WTC11 (cell line): ENCODE measurements around the gene GRM1. TPM values are rescaled to one million over a fixed set of nuclear protein-coding genes. Genes with fewer than 3 reads are reported as not detected.

Experiments used
- ATAC-seq: fragments of 200-7000 bp; cut with Tn5 transposase; 2 replicates; pipeline ENCODE4 v1.10.0; 2021; ENCODE audit warnings: mild to moderate bottlenecking, moderate library complexity
- CTCF ChIA-PET: fragments of 300-600 bp; sonication (Branson Sonifier 250); formaldehyde crosslinking; loops from one replicate; lab custom pipeline; 2021; ENCODE audit warnings: antibody characterized with exemption; lab: Charles Lee
- POLR2A ChIA-PET: fragments of 350-600 bp; sonication (Branson Sonifier 250); formaldehyde crosslinking; loops from one replicate; lab custom pipeline; 2021; ENCODE audit warnings: antibody characterized with exemption; lab: Charles Lee
- DNase-seq: peaks from one replicate; pipeline ENCODE4 v3.0.0; 2021; ENCODE audit warnings: low spot score
- H3K27ac Mint-ChIP-seq: 2 replicates; pipeline ENCODE4 v1.8.0; 2021; ENCODE audit warnings: mixed read lengths
- H3K27me3 Mint-ChIP-seq: 2 replicates; pipeline ENCODE4 v1.8.0; 2021; ENCODE audit warnings: low read depth, mild to moderate bottlenecking, moderate library complexity, mixed read lengths
- H3K36me3 Mint-ChIP-seq: 2 replicates; pipeline ENCODE4 v1.8.0; 2021; ENCODE audit warnings: mixed read lengths
- H3K4me1 Mint-ChIP-seq: 2 replicates; pipeline ENCODE4 v1.8.0; 2022; ENCODE audit warnings: mixed read lengths
- H3K4me3 Mint-ChIP-seq: 2 replicates; pipeline ENCODE4 v1.8.0; 2021; ENCODE audit warnings: mild to moderate bottlenecking, moderate library complexity, mixed read lengths
- H3K9me3 Mint-ChIP-seq: 2 replicates; pipeline ENCODE4 v1.8.0; 2021; ENCODE audit warnings: mixed read lengths
- FOXJ3 ChIP-seq: sonication (generic); formaldehyde crosslinking; IDR thresholded peaks from 2 replicates; pipeline ENCODE4 v1.9.0; 2021; ENCODE audit warnings: missing genetic modification reagents, mild to moderate bottlenecking, borderline replicate concordance
- FOXP1 ChIP-seq: sonication (generic); formaldehyde crosslinking; IDR thresholded peaks from 2 replicates; pipeline ENCODE4 v1.8.0; 2022; ENCODE audit warnings: missing genetic modification reagents, mild to moderate bottlenecking, moderate library complexity, borderline replicate concordance
- GABPB1 ChIP-seq: sonication (generic); formaldehyde crosslinking; IDR thresholded peaks from 2 replicates; pipeline ENCODE4 v1.8.1; 2023; ENCODE audit warnings: mild to moderate bottlenecking, missing genetic modification reagents
- KAT7 ChIP-seq: sonication (generic); formaldehyde crosslinking; IDR thresholded peaks from 2 replicates; pipeline ENCODE4 v1.8.1; 2023; ENCODE audit warnings: missing genetic modification reagents, mild to moderate bottlenecking, borderline replicate concordance
- NFATC4 ChIP-seq: fragments of 250-450 bp; sonication (Bioruptor Pico); IDR thresholded peaks from 2 replicates; pipeline ENCODE4 v1.9.0; 2021; ENCODE audit warnings: mild to moderate bottlenecking
- NFYB ChIP-seq: sonication (generic); formaldehyde crosslinking; conservative IDR thresholded peaks from 2 replicates; pipeline ENCODE4 v1.8.0; 2022; ENCODE audit warnings: low read depth, missing genetic modification reagents
- OVOL2 ChIP-seq: fragments of 250-450 bp; sonication (Bioruptor Pico); IDR thresholded peaks from 2 replicates; pipeline ENCODE4 v1.9.0; 2021; ENCODE audit warnings: mild to moderate bottlenecking, borderline replicate concordance
- PRDM15 ChIP-seq: sonication (generic); formaldehyde crosslinking; IDR thresholded peaks from 2 replicates; pipeline ENCODE4 v1.8.0; 2022; ENCODE audit warnings: missing genetic modification reagents
- RORB ChIP-seq: fragments of 250-450 bp; sonication (Bioruptor Pico); IDR thresholded peaks from 2 replicates; pipeline ENCODE4 v1.9.0; 2021; ENCODE audit warnings: mild to moderate bottlenecking
- STAT6 ChIP-seq: sonication (generic); formaldehyde crosslinking; conservative IDR thresholded peaks from 2 replicates; pipeline ENCODE4 v1.8.1; 2023; ENCODE audit warnings: mild to moderate bottlenecking, low read depth, missing genetic modification reagents, moderate library complexity
- TCF7 ChIP-seq: sonication (generic); formaldehyde crosslinking; IDR thresholded peaks from 2 replicates; pipeline ENCODE4 v1.8.0; 2022; ENCODE audit warnings: mild to moderate bottlenecking, low read depth, missing genetic modification reagents, moderate library complexity
- TEAD1 ChIP-seq: sonication (generic); formaldehyde crosslinking; IDR thresholded peaks from 2 replicates; pipeline ENCODE4 v1.8.0; 2022; ENCODE audit warnings: mild to moderate bottlenecking, missing genetic modification reagents
- USF1 ChIP-seq: sonication (generic); formaldehyde crosslinking; IDR thresholded peaks from 2 replicates; pipeline ENCODE4 v1.8.0; 2022; ENCODE audit warnings: mild to moderate bottlenecking, missing genetic modification reagents
- ZNF512 ChIP-seq: sonication (generic); formaldehyde crosslinking; IDR thresholded peaks from 2 replicates; pipeline ENCODE4 v1.8.1; 2022; ENCODE audit warnings: missing genetic modification reagents, borderline replicate concordance
- ZNF532 ChIP-seq: fragments of 250-450 bp; sonication (Bioruptor Pico); IDR thresholded peaks from 2 replicates; pipeline ENCODE4 v1.9.0; 2021; ENCODE audit warnings: mild to moderate bottlenecking, borderline replicate concordance
- total RNA-seq: library from RNA; stranded (reverse); gene quantifications from 3 replicates; pipeline ENCODE4 v1.2.3, GENCODE V29; 2021

Gene GRM1
- total RNA-seq, 1 experiment from 2014 or later: 0.46 TPM

GRCh38 chr6:146095481-146095880 lies 66.6 kb downstream of the GRM1 start (continued):
- TF ChIP-seq TCF7: no peak

- Mint-ChIP-seq H3K9me3 (peaks cover 4% of the 10 kb centered on the region; the same call in 1 of the 2 replicates), H3K4me3 (no peak overlapping the region), H3K27me3 (no peaks in the 10 kb centered on the region), H3K27ac (no peak overlapping the region), H3K36me3 (no peaks in the 10 kb centered on the region), H3K4me1 (peaks cover 17% of the 10 kb centered on the region)
- TF ChIP-seq ZNF532 (CRISPR knock-in tag): no peak
- TF ChIP-seq TEAD1 (CRISPR knock-in tag): no peak
- TF ChIP-seq RORB: no peak
- no peak for TF ChIP-seq KAT7 (CRISPR knock-in tag)
- TF ChIP-seq NFATC4 (CRISPR knock-in tag): no peak
- TF ChIP-seq NFYB (CRISPR knock-in tag): no peak
- TF ChIP-seq GABPB1 (CRISPR knock-in tag): no peak
- TF ChIP-seq USF1: no peak
- no peak for TF ChIP-seq STAT6 (CRISPR knock-in tag)
- TF ChIP-seq FOXP1 (CRISPR knock-in tag): no peak
- no peak for TF ChIP-seq ZNF512 (CRISPR knock-in tag)
- no peak for TF ChIP-seq OVOL2 (CRISPR knock-in tag)
- no peak for TF ChIP-seq FOXJ3
- TF ChIP-seq PRDM15 (CRISPR knock-in tag): no peak
- ChIA-PET CTCF (no interaction called here), POLR2A (no interaction called here)
- ATAC-seq: no peak
- no peak for DNase-seq
Observed at GRCh38 chr6:146097586-146097985, 68.7 kb downstream of the GRM1 start.
